Activated CD4-positive, CD25-positive, alpha-beta regulatory T cell (primary cell): Measurements from ENCODE around the gene EVA1C.
"Not testable (repeated sequence)": the region's sequence is repeated elsewhere in the genome, so short reads cannot be mapped to it uniquely, and the experiment has no call there.

Experiments
- DNase-seq, 4 experiments: peaks; one replicate each; lab custom pipeline; 2025; lab: John Stamatoyannopoulos, UW

EVA1C gene

GRCh38 chr21:32424674-32425073 is 12.2 kb downstream of the EVA1C start:
- DNase-seq: no peak

- no peak for DNase-seq
Observed at GRCh38 chr21:32425628-32426027, 13.1 kb downstream of the EVA1C start.

GRCh38 chr21:32426066-32426465 is 13.6 kb downstream of the EVA1C start:
- no peak for DNase-seq

GRCh38 chr21:32426592-32427051 is 14.1 kb downstream of the EVA1C start:
- DNase-seq: no peak

GRCh38 chr21:32427958-32428623 is 15.6 kb downstream of the EVA1C start:
- DNase-seq: no peak

GRCh38 chr21:32432982-32433660 is 20.6 kb downstream of the EVA1C start:
- DNase-seq: not testable (repeated sequence)

GRCh38 chr21:32437729-32438128 is 25.2 kb downstream of the EVA1C start:
- no peak for DNase-seq

GRCh38 chr21:32442566-32443318 is 30.2 kb downstream of the EVA1C start:
- no peak for DNase-seq

GRCh38 chr21:32445101-32445500 is 32.6 kb downstream of the EVA1C start:
- DNase-seq: no peak

- DNase-seq: not testable (repeated sequence)
Observed at GRCh38 chr21:32446440-32446839, 33.9 kb downstream of the EVA1C start.

- no peak for DNase-seq
Observed at GRCh38 chr21:32447224-32447623, 34.7 kb downstream of the EVA1C start.

GRCh38 chr21:32448803-32449594 is 36.5 kb downstream of the EVA1C start:
- no peak for DNase-seq

GRCh38 chr21:32450881-32451701 is 38.6 kb downstream of the EVA1C start:
- not testable (repeated sequence) for DNase-seq

GRCh38 chr21:32452191-32452590 is 39.7 kb downstream of the EVA1C start:
- DNase-seq: not testable (repeated sequence)

GRCh38 chr21:32452641-32453040 is 40.1 kb downstream of the EVA1C start:
- DNase-seq: no peak

GRCh38 chr21:32455548-32455947 is 43.0 kb downstream of the EVA1C start:
- no peak for DNase-seq

- no peak for DNase-seq
Observed at GRCh38 chr21:32456497-32456918, 44.0 kb downstream of the EVA1C start.

- no peak for DNase-seq
Observed at GRCh38 chr21:32457360-32457840, 44.9 kb downstream of the EVA1C start.

- no peak for DNase-seq
Observed at GRCh38 chr21:32457962-32458361, 45.5 kb downstream of the EVA1C start.

- DNase-seq: no peak
Observed at GRCh38 chr21:32459972-32460371, 47.5 kb downstream of the EVA1C start.

- no peak for DNase-seq
Observed at GRCh38 chr21:32461503-32461902, 49.0 kb downstream of the EVA1C start.
